Activated T-helper 2 cell treated with anti-CD3 and anti-CD28 coated beads, Interferon-gamma antibody, Interleukin-2, Interleukin-4, amounts not matched to agents 10 μg/mL and 5 μg/mL and 100 μg/mL, durations not matched to agents 14 hours and 24 hours and 36 hours (primary cell): ENCODE data around the gene LGALS7. TPM values are rescaled to one million over a fixed set of nuclear protein-coding genes. Genes with fewer than 3 reads are reported as not detected.

ENCODE experiments used
- DNase-seq: peaks from one replicate; pipeline ENCODE4 v3.0.0; 2021; ENCODE audit warnings: low spot score
- H3K27ac Mint-ChIP-seq: one replicate; pipeline ENCODE4 v1.8.0; 2021; ENCODE audit warnings: mixed read lengths
- H3K27me3 Mint-ChIP-seq: one replicate; pipeline ENCODE4 v1.8.0; 2021; ENCODE audit warnings: low read depth, mixed read lengths
- H3K36me3 Mint-ChIP-seq: one replicate; pipeline ENCODE4 v1.8.0; 2021; ENCODE audit warnings: low read depth, mixed read lengths
- H3K4me1 Mint-ChIP-seq: one replicate; pipeline ENCODE4 v1.8.0; 2021; ENCODE audit warnings: low read depth, mixed read lengths
- H3K4me3 Mint-ChIP-seq: one replicate; pipeline ENCODE4 v1.8.0; 2021; ENCODE audit warnings: low read depth, mild to moderate bottlenecking, moderate library complexity, mixed read lengths
- H3K9me3 Mint-ChIP-seq: one replicate; pipeline ENCODE4 v1.8.0; 2021; ENCODE audit warnings: mixed read lengths
- intact Hi-C: fragments of 100-400 bp; cut with micrococcal nuclease; formaldehyde crosslinking; loops from one replicate; pipeline ENCODE4 v1.15.1; 2023
- total RNA-seq: library from RNA; stranded (reverse); gene quantifications from 2 replicates; pipeline ENCODE4 v1.2.3, GENCODE V29; 2022

LGALS7 gene
- total RNA-seq, 1 donor from 2014 or later, result not detected

- Mint-ChIP-seq H3K27ac (peak overlapping the region; percentile 44), H3K9me3 (no peaks in the 10 kb centered on the region), H3K4me1 (peaks cover 38% of the 10 kb centered on the region), H3K27me3 (peaks cover 6% of the 10 kb centered on the region), H3K4me3 (peak overlapping the region; percentile 69), H3K36me3 (peaks cover 2% of the 10 kb centered on the region)
- intact Hi-C loops, result loop anchor here (5.0 kb wide), 1 partner anchor 94 kb away; the partner anchor contains the start of gene ECH1
- DNase-seq, result no peak
Observed at GRCh38 chr19:38737921-38738737, 35.2 kb downstream of the LGALS7 start.

- DNase-seq, result no peak
- H3K9me3 Mint-ChIP-seq, result no peaks in the 10 kb centered on the region
- intact Hi-C loops, result loop anchor here (5.0 kb wide), 1 partner anchor 95 kb away; the partner anchor contains the start of gene ECH1
- H3K4me1 Mint-ChIP-seq, result peaks cover 38% of the 10 kb centered on the region
- peaks cover 9% of the 10 kb centered on the region for H3K36me3 Mint-ChIP-seq
- H3K4me3 Mint-ChIP-seq, result peak overlapping the region; percentile 69
- peak overlapping the region; percentile 44 for H3K27ac Mint-ChIP-seq
- peaks cover 6% of the 10 kb centered on the region for H3K27me3 Mint-ChIP-seq
Observed at GRCh38 chr19:38737281-38737865, 35.9 kb downstream of the LGALS7 start.

GRCh38 chr19:38736413-38737280 is 36.7 kb downstream of the LGALS7 start:
- H3K4me3 Mint-ChIP-seq, result peak overlapping the region; percentile 66

GRCh38 chr19:38736036-38736412 is 37.3 kb downstream of the LGALS7 start:
- peaks cover 38% of the 10 kb centered on the region for H3K4me1 Mint-ChIP-seq
- intact Hi-C loops, result loop anchor here (5.0 kb wide), 1 partner anchor 96 kb away; the partner anchor contains the start of gene ECH1

More at GRCh38 chr19:38736413-38737280, 36.7 kb downstream of the LGALS7 start:
- peak overlapping the region; percentile 38 for H3K27ac Mint-ChIP-seq
- H3K36me3 Mint-ChIP-seq, result peaks cover 16% of the 10 kb centered on the region
- DNase-seq, result no peak
- H3K9me3 Mint-ChIP-seq, result no peaks in the 10 kb centered on the region
- intact Hi-C loops, result loop anchor here (5.0 kb wide), 1 partner anchor 96 kb away; the partner anchor contains the start of gene ECH1
- H3K27me3 Mint-ChIP-seq, result peaks cover 6% of the 10 kb centered on the region
- H3K4me1 Mint-ChIP-seq, result peaks cover 38% of the 10 kb centered on the region

GRCh38 chr19:38735257-38735686 is 38.0 kb downstream of the LGALS7 start:
- peaks cover 38% of the 10 kb centered on the region for H3K4me1 Mint-ChIP-seq
- intact Hi-C loops, result loop anchor here (5.0 kb wide), 1 partner anchor 97 kb away; the partner anchor contains the start of gene ECH1
- no peak for DNase-seq
- no peaks in the 10 kb centered on the region for H3K9me3 Mint-ChIP-seq
- peak overlapping the region; percentile 62 for H3K4me3 Mint-ChIP-seq
- H3K36me3 Mint-ChIP-seq, result peaks cover 23% of the 10 kb centered on the region
- H3K27me3 Mint-ChIP-seq, result peaks cover 6% of the 10 kb centered on the region
- H3K27ac Mint-ChIP-seq, result peak overlapping the region; percentile 85

More at GRCh38 chr19:38736036-38736412, 37.3 kb downstream of the LGALS7 start:
- DNase-seq, result peak; percentile 43
- peak overlapping the region; percentile 64 for H3K4me3 Mint-ChIP-seq
- H3K27ac Mint-ChIP-seq, result peak overlapping the region; percentile 72
- H3K36me3 Mint-ChIP-seq, result peaks cover 18% of the 10 kb centered on the region
- no peaks in the 10 kb centered on the region for H3K9me3 Mint-ChIP-seq
- H3K27me3 Mint-ChIP-seq, result peaks cover 6% of the 10 kb centered on the region

GRCh38 chr19:38734426-38735256 is 38.7 kb downstream of the LGALS7 start:
- peak; percentile 42 for DNase-seq
- Mint-ChIP-seq H3K27ac (peak overlapping the region; percentile 85), H3K36me3 (peaks cover 29% of the 10 kb centered on the region), H3K9me3 (no peaks in the 10 kb centered on the region), H3K4me3 (peak overlapping the region; percentile 62), H3K4me1 (peaks cover 35% of the 10 kb centered on the region), H3K27me3 (peaks cover 6% of the 10 kb centered on the region)
- intact Hi-C loops, result loop anchor here (5.0 kb wide), 2 partner anchors 98 to 198 kb away; partner anchors contain the start of genes ECH1, MRPS12 and SARS2

GRCh38 chr19:38734176-38734425 is 39.2 kb downstream of the LGALS7 start:
- intact Hi-C loops, result loop anchor here (5.0 kb wide), 1 partner anchor 198 kb away; the partner anchor contains the start of genes MRPS12 and SARS2
- H3K27me3 Mint-ChIP-seq, result peaks cover 6% of the 10 kb centered on the region
- peak overlapping the region; percentile 62 for H3K4me3 Mint-ChIP-seq
- no peak for DNase-seq
- H3K27ac Mint-ChIP-seq, result peak overlapping the region; percentile 85
- H3K4me1 Mint-ChIP-seq, result peaks cover 37% of the 10 kb centered on the region
- peaks cover 32% of the 10 kb centered on the region for H3K36me3 Mint-ChIP-seq
- no peaks in the 10 kb centered on the region for H3K9me3 Mint-ChIP-seq

GRCh38 chr19:38733493-38734175 is 39.7 kb downstream of the LGALS7 start:
- Mint-ChIP-seq H3K9me3 (no peaks in the 10 kb centered on the region), H3K36me3 (peaks cover 32% of the 10 kb centered on the region), H3K4me3 (peak overlapping the region; percentile 62), H3K27ac (peak overlapping the region; percentile 85), H3K27me3 (peaks cover 6% of the 10 kb centered on the region), H3K4me1 (peaks cover 36% of the 10 kb centered on the region)
- intact Hi-C loops, result loop anchor here (5.0 kb wide), 1 partner anchor 199 kb away; the partner anchor contains the start of genes MRPS12 and SARS2
- DNase-seq, result peak; percentile 8

- H3K27me3 Mint-ChIP-seq, result peaks cover 6% of the 10 kb centered on the region
- H3K27ac Mint-ChIP-seq, result peak overlapping the region; percentile 85
- DNase-seq, result peak; percentile 8
- intact Hi-C loops, result loop anchor here (5.0 kb wide), 1 partner anchor 199 kb away; the partner anchor contains the start of genes MRPS12 and SARS2
- H3K4me3 Mint-ChIP-seq, result no peak overlapping the region
- peaks cover 36% of the 10 kb centered on the region for H3K36me3 Mint-ChIP-seq
- no peaks in the 10 kb centered on the region for H3K9me3 Mint-ChIP-seq
- peaks cover 34% of the 10 kb centered on the region for H3K4me1 Mint-ChIP-seq
Observed at GRCh38 chr19:38733241-38733492, 40.1 kb downstream of the LGALS7 start.

- no peaks in the 10 kb centered on the region for H3K27me3 Mint-ChIP-seq
- peaks cover 42% of the 10 kb centered on the region for H3K36me3 Mint-ChIP-seq
- H3K27ac Mint-ChIP-seq, result peak overlapping the region; percentile 28
- H3K9me3 Mint-ChIP-seq, result no peaks in the 10 kb centered on the region
- intact Hi-C loops, result loop anchor here (5.0 kb wide), 1 partner anchor 201 kb away; the partner anchor contains the start of genes MRPS12 and SARS2
- peaks cover 28% of the 10 kb centered on the region for H3K4me1 Mint-ChIP-seq
- peak; percentile 8 for DNase-seq
- no peak overlapping the region for H3K4me3 Mint-ChIP-seq
Observed at GRCh38 chr19:38731654-38732301, 41.5 kb downstream of the LGALS7 start.
